ENCODE data around the gene DYNC2I2. TPM values are rescaled to one million over a fixed set of nuclear protein-coding genes. Genes with fewer than 3 reads are reported as not detected.

The DYNC2I2 gene
- total and polyA plus RNA-seq, 10 of the 15 experiments (the other 5 are each of a cell fraction or from before 2014, with no cell fraction given): 0.89 to 118 (median 47.9) TPM

DNA sequence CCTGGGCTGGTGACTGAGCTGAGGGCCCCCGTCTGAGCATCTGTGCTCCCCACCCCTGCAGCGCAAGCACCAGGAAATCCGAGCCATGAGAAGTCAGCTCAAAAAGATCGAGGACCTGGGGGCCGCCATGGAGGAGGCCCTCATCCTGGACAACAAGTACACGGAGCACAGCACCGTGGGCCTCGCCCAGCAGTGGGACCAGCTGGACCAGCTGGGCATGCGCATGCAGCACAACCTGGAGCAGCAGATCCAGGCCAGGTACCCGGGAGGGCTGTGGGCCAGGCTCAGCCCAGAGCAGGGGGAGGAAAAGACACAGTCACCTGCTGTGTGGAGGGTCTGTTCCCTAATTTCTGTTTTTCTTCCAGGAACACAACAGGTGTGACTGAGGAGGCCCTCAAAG lies 24.6 kb downstream of the DYNC2I2 start (continued):
- no peak for TF ChIP-seq MLLT1 (IDR thresholded peaks at IDR 0.05)
- TF ChIP-seq JUNB (IDR thresholded peaks at IDR 0.05): no peak
- TF ChIP-seq RAD21 (IDR thresholded peaks at IDR 0.05; ENCODE audit: insufficient read depth, low read depth, low read length): no peak
- no peak for TF ChIP-seq GABPA (IDR thresholded peaks at IDR 0.05; ENCODE audit: low read depth)
- TF ChIP-seq HDGF (IDR thresholded peaks at IDR 0.05): no peak
- no peak for TF ChIP-seq CEBPB (IDR thresholded peaks at IDR 0.05; ENCODE audit: borderline replicate concordance in 1 of 2, low read depth in 2 of 2, low read length in 2 of 2)
- TF ChIP-seq LARP7 (IDR thresholded peaks at IDR 0.05): no peak
- TF ChIP-seq RELA (IDR thresholded peaks at IDR 0.05; ENCODE audit: borderline replicate concordance, partially characterized antibody): no peak

DNA sequence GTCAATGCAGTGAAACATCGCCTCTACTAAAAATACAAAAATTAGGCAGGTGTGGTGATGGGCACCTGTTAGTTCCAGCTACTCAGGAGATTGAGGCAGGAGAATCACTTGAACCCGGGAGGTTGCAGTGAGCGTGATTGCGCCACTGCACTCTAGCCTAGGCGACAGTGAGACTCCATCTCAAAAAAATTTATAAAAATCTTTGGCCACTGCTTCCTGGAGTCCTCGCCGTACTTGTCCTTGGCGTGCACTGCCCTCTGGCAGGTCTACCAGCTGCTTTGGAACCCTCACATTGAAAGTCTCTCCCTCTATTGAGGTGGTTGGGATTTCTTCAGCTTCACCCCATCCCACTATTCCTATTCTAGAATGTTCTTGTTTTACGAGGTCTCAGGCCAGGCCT lies 25.0 kb downstream of the DYNC2I2 start:
- ATAC-seq (no peak), DNase-seq (ENCODE audit: low read depth, low spot score) (no peak), FAIRE-seq (no peak)
- Histone ChIP-seq H2AFZ (ENCODE audit: control insufficient read depth, low read depth, low read length) (no peak overlapping the region), H3K27me3 (replicated peaks in 1 of 2; ENCODE audit: control insufficient read depth in 2 of 2, insufficient read depth in 2 of 2, low read length in 1 of 2) (no peaks in the 10 kb centered on the region), H3K79me2 (ENCODE audit: control insufficient read depth, insufficient read depth, low read length) (no peaks in the 10 kb centered on the region), H3K4me1 (ENCODE audit: control insufficient read depth, insufficient read depth, low read length) (no peaks in the 10 kb centered on the region), H3K4me2 (ENCODE audit: control insufficient read depth, insufficient read depth) (no peak overlapping the region), H4K20me1 (ENCODE audit: control insufficient read depth, insufficient read depth) (no peaks in the 10 kb centered on the region; the same call in 1 of the 2 replicates), H3K9me3 (replicated peaks; ENCODE audit: control insufficient read depth, insufficient read depth, low read length) (no peaks in the 10 kb centered on the region), H3K4me3 (no peak overlapping the region), H3K9ac (ENCODE audit: control insufficient read depth, insufficient read depth, low read length) (no peak overlapping the region), H3K36me3 (ENCODE audit: control insufficient read depth in 2 of 2, insufficient read depth in 2 of 2, low read length in 1 of 2) (peaks cover 0 to 30% of the 10 kb centered on the region in 2 experiments; a peak in 3 of 4 replicates), H3K27ac (ENCODE audit: control insufficient read depth, insufficient read depth) (no peak overlapping the region)
- intact Hi-C loops (cut with micrococcal nuclease; ENCODE audit: unreplicated experiment): no loop called here
- SMC1A ChIA-PET (ENCODE audit: uncharacterized antibody, unreplicated experiment): interaction anchor here (0.5 kb wide), 1 partner anchor 47 kb away, joined by 4 read pairs; no protein-coding TSS in a partner anchor
- WGBS (ENCODE audit: insufficient coverage, insufficient replicate concordance, low lambda C conversion rate, missing lambda C conversion rate): 94% methylated on average over 9 of the region's 9 CpGs
- RAD21 ChIA-PET (ENCODE audit: unreplicated experiment): no interaction called here
- BruUV-seq (replicated peaks): no TSS peak
- TF ChIP-seq, protein P1, sequence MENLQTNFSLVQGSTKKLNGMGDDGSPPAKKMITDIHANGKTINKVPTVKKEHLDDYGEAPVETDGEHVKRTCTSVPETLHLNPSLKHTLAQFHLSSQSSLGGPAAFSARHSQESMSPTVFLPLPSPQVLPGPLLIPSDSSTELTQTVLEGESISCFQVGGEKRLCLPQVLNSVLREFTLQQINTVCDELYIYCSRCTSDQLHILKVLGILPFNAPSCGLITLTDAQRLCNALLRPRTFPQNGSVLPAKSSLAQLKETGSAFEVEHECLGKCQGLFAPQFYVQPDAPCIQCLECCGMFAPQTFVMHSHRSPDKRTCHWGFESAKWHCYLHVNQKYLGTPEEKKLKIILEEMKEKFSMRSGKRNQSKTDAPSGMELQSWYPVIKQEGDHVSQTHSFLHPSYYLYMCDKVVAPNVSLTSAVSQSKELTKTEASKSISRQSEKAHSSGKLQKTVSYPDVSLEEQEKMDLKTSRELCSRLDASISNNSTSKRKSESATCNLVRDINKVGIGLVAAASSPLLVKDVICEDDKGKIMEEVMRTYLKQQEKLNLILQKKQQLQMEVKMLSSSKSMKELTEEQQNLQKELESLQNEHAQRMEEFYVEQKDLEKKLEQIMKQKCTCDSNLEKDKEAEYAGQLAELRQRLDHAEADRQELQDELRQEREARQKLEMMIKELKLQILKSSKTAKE (IDR thresholded peaks at IDR 0.05; ENCODE audit: low read depth, poor library complexity, severe bottlenecking): no peak
- TF ChIP-seq PAX5 (IDR thresholded peaks at IDR 0.05; ENCODE audit: borderline replicate concordance, low read depth, low read length) (no peak), POU2F2 (IDR thresholded peaks at IDR 0.05; ENCODE audit: borderline replicate concordance, low read depth, low read length) (no peak), BCL11A (IDR thresholded peaks at IDR 0.05; ENCODE audit: low read depth, low read length) (no peak), WRNIP1 (IDR thresholded peaks at IDR 0.05; ENCODE audit: borderline replicate concordance, low read depth, low read length) (no peak), NR2C2 (IDR thresholded peaks at IDR 0.05; ENCODE audit: borderline replicate concordance, control insufficient read depth, insufficient read length, low read depth) (no peak), ZNF622 (IDR thresholded peaks at IDR 0.05) (no peak), SMARCA5 (IDR thresholded peaks at IDR 0.05) (no peak), TCF7 (IDR thresholded peaks at IDR 0.05; ENCODE audit: borderline replicate concordance) (no peak), SPI1 (IDR thresholded peaks at IDR 0.05; ENCODE audit: borderline replicate concordance, insufficient read depth, low read depth, low read length) (no peak)
- TF ChIP-seq, protein P2, sequence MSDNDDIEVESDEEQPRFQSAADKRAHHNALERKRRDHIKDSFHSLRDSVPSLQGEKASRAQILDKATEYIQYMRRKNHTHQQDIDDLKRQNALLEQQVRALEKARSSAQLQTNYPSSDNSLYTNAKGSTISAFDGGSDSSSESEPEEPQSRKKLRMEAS (IDR thresholded peaks at IDR 0.05; ENCODE audit: low read depth, low read length): no peak
- in situ Hi-C loops (cut with MboI): no loop called here
- CTCF ChIA-PET: no interaction called here
- POLR2A ChIA-PET: no interaction called here

Data from GM12878 (cell line).